ENCODE data around the gene GRK3. TPM values are rescaled to one million over a fixed set of nuclear protein-coding genes. Genes with fewer than 3 reads are reported as not detected.
A peak's percentile ranks its signal among the peaks of the same experiment; 100 is the strongest.

The GRK3 gene
- total and polyA plus RNA-seq, 8 donors = 18.4 to 33.9 (median 23.8) TPM

- intact Hi-C loops (cut with DNase I) = no loop called here
- peak overlapping the region in 1 of 2 donors; percentile 1 for H3K27ac ChIP-seq
- ATAC-seq = no peak
Measured at GRCh38 chr22:25760294-25760693, 195.8 kb downstream of the GRK3 start.

GRCh38 chr22:25760848-25761595 lies 196.5 kb downstream of the GRK3 start:
- TF ChIP-seq, protein P1, sequence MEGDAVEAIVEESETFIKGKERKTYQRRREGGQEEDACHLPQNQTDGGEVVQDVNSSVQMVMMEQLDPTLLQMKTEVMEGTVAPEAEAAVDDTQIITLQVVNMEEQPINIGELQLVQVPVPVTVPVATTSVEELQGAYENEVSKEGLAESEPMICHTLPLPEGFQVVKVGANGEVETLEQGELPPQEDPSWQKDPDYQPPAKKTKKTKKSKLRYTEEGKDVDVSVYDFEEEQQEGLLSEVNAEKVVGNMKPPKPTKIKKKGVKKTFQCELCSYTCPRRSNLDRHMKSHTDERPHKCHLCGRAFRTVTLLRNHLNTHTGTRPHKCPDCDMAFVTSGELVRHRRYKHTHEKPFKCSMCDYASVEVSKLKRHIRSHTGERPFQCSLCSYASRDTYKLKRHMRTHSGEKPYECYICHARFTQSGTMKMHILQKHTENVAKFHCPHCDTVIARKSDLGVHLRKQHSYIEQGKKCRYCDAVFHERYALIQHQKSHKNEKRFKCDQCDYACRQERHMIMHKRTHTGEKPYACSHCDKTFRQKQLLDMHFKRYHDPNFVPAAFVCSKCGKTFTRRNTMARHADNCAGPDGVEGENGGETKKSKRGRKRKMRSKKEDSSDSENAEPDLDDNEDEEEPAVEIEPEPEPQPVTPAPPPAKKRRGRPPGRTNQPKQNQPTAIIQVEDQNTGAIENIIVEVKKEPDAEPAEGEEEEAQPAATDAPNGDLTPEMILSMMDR (IDR thresholded peaks at IDR 0.05) = no peak
- peaks cover 0 to 9% of the 10 kb centered on the region in 2 donors for H3K4me1 ChIP-seq
- ATAC-seq (no peak), DNase-seq (no peak)
- no peak overlapping the region for H3K27ac ChIP-seq
- H3K36me3 ChIP-seq = no peaks in the 10 kb centered on the region
- H3K9me3 ChIP-seq = peaks cover 0 to 4% of the 10 kb centered on the region in 2 donors
- no peak overlapping the region for H3K4me3 ChIP-seq
- intact Hi-C loops (cut with DNase I) = no loop called here
- H3K27me3 ChIP-seq = no peaks in the 10 kb centered on the region

More at GRCh38 chr22:25760294-25760693, 195.8 kb downstream of the GRK3 start:
- Histone ChIP-seq H3K27me3 (no peaks in the 10 kb centered on the region), H3K4me1 (peaks cover 0 to 9% of the 10 kb centered on the region in 2 donors), H3K4me3 (no peak overlapping the region), H3K36me3 (no peaks in the 10 kb centered on the region), H3K9me3 (no peaks in the 10 kb centered on the region)
- DNase-seq = no peak
- TF ChIP-seq, protein P1 (IDR thresholded peaks at IDR 0.05) = no peak

GRCh38 chr22:25762147-25762546 lies 197.7 kb downstream of the GRK3 start:
- H3K9me3 ChIP-seq = peaks cover 0 to 16% of the 10 kb centered on the region in 2 donors
- TF ChIP-seq, protein P1 (IDR thresholded peaks at IDR 0.05) = no peak
- no peak overlapping the region for H3K4me3 ChIP-seq
- no peak overlapping the region for H3K27ac ChIP-seq
- no peaks in the 10 kb centered on the region for H3K36me3 ChIP-seq
- peaks cover 0 to 9% of the 10 kb centered on the region in 2 donors for H3K4me1 ChIP-seq
- DNase-seq = no peak
- intact Hi-C loops (cut with DNase I) = no loop called here
- ATAC-seq = no peak
- H3K27me3 ChIP-seq = no peaks in the 10 kb centered on the region

DNA sequence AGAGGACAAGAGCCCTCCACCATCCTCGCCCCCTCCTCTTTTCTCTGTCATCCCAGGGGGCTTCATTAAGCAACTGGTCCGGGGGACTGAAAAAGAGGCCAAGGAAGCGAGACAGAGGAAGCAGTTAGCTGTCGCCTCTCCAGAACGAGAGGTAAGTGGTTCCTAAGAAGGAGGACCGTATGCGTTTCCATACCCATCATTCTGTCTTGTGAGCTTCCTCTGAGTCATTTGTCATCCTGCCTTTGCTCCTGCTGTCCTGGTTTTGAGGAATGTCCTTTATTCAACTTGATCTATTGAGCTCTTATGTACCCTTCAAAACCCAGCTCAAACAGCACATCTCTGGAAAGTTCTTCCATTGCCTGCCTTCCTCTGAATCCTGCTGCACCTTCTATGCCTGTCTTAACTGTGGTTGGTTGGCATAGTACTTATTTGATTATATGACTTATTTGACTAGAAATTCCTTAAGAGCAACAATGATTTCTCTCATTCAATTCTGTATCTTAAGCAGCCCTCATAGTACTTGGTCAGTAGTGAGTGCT lies 198.8 kb downstream of the GRK3 start:
- intact Hi-C loops (cut with DNase I) = no loop called here
- ATAC-seq (no peak), DNase-seq (no peak)
- H3K36me3 ChIP-seq = no peaks in the 10 kb centered on the region
- peaks cover 0 to 9% of the 10 kb centered on the region in 2 donors for H3K4me1 ChIP-seq
- no peak overlapping the region for H3K4me3 ChIP-seq
- peaks cover 0 to 16% of the 10 kb centered on the region in 2 donors for H3K9me3 ChIP-seq
- H3K27ac ChIP-seq = no peak overlapping the region
- no peaks in the 10 kb centered on the region for H3K27me3 ChIP-seq
- TF ChIP-seq, protein P1 (IDR thresholded peaks at IDR 0.05) = no peak

DNA sequence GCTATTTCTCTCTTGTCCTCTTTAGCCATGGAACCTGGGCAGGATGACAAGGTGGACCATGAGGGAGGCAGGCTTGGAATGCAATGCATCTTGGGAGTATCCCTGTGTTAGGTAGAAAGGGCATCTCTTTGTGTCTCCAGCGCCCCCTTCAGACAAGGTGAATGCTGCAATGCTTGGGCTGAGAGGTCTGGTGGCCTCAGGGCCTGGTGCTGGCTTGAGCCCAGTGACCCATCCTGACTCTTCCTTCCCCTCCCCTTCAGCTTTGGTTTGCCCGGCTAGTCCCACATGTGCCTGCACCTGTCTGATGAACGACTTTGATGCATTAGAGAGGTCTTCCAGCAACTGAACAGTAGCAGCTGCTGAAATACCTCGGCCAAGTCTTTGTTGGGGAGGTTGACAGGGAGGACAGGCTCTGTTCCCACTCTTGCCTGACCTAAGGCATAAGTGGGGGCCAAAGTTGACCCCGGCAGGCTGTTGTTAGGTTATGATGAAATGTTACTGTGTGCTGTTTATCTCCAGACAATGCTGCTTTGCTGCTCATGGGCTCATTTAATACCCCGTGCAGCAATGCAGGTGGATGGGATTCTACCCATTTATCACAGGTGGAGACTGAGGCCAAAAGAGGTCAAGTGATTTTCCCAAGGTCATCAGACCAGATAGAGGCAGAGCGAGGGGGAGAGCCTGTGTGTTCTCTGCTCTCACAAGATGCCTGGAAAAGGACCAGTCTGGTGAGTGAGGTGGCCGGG lies 200.0 kb downstream of the GRK3 start:
- TF ChIP-seq, protein P1 (IDR thresholded peaks at IDR 0.05) = no peak
- no peak for ATAC-seq
- Histone ChIP-seq H3K9me3 (peaks cover 0 to 16% of the 10 kb centered on the region in 2 donors), H3K36me3 (no peaks in the 10 kb centered on the region), H3K27me3 (peaks cover 0 to 6% of the 10 kb centered on the region in 2 donors), H3K4me1 (peaks cover 0 to 2% of the 10 kb centered on the region in 2 donors), H3K27ac (no peak overlapping the region), H3K4me3 (no peak overlapping the region)
- intact Hi-C loops (cut with DNase I) = no loop called here
- no peak for DNase-seq
